Amniotic epithelial cell (primary cell): ENCODE measurements around the gene PCDHB9.

ENCODE experiments used
- DNase-seq: peaks from one replicate; pipeline ENCODE4 v3.0.0-alpha.2; 2010; ENCODE audit warnings: low read depth

PCDHB9 gene

DNA sequence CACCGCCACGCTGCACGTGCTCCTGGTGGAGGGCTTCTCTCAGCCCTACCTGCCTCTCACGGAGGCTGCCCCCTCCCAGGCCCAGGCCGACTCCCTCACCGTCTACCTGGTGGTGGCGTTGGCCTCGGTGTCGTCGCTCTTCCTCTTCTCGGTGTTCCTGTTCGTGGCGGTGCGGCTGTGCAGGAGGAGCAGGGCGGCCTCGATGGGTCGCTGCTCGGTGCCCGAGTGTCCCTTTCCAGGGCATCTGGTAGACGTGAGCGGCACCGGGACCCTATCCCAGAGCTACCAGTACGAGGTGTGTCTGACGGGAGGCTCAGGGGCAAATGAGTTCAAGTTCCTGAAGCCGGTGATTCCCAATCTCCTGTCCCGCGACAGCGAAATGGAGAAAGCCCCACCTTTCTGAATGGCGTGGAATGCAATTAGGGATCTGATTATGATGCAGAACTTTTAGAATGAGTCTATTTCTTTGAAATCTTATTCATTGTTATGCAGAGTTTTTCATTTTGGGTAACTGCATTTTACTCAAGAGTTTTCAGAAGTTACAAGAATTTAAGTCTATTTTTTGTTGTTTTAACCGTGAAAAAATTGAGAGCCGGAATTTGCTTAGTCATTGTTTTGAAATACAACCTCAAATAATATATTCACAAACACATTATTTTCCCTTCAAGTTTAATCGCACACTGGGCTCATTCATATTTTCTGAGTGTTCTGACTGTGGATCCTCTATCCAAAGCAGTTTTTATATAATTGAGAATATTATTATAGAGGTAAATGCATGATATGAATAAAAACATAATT, 49.8 kb downstream of the PCDHB9 start:
- no peak for DNase-seq
